SK-N-SH treated with all-trans-retinoic acid at 6 μM for 48 hours (cell line): ENCODE measurements around the gene PTPRN2.

Source experiments
- ATAC-seq: fragments of 200-7000 bp; cut with Tn5 transposase; 3 replicates; pipeline ENCODE4 v1.9.1; 2020; ENCODE audit warnings: mild to moderate bottlenecking, moderate library complexity
- ARNTL ChIP-seq: fragments of 450-650 bp; formaldehyde crosslinking; IDR thresholded peaks from 2 replicates; pipeline ENCODE4 v1.5.0; 2020; ENCODE audit warnings: low read depth, mild to moderate bottlenecking, moderate library complexity, borderline replicate concordance
- BACH2 ChIP-seq: fragments of 250-450 bp; sonication (Bioruptor Pico); IDR thresholded peaks from 2 replicates; pipeline ENCODE4 v1.9.0; 2021; ENCODE audit warnings: mild to moderate bottlenecking, borderline replicate concordance
- CREB5 ChIP-seq: fragments of 250-450 bp; sonication (Bioruptor Pico); IDR thresholded peaks from 2 replicates; pipeline ENCODE4 v1.5.1; 2020; ENCODE audit warnings: low read depth, mild to moderate bottlenecking, moderate library complexity
- CSDC2 ChIP-seq: fragments of 250-450 bp; sonication (Bioruptor Pico); IDR thresholded peaks from 2 replicates; pipeline ENCODE4 v1.5.0; 2020; ENCODE audit warnings: mild to moderate bottlenecking, moderate library complexity
- CSRNP3 ChIP-seq: fragments of 250-450 bp; sonication (Bioruptor Pico); IDR thresholded peaks from 2 replicates; pipeline ENCODE4 v1.5.1; 2021; ENCODE audit warnings: mild to moderate bottlenecking, moderate library complexity
- ESRRG ChIP-seq: fragments of 250-450 bp; sonication (Bioruptor Pico); IDR thresholded peaks from 2 replicates; pipeline ENCODE4 v1.6.1; 2021; ENCODE audit warnings: mild to moderate bottlenecking
- GLIS3 ChIP-seq: fragments of 250-450 bp; sonication (Bioruptor Pico); IDR thresholded peaks from 2 replicates; pipeline ENCODE4 v1.5.0; 2020; ENCODE audit warnings: mild to moderate bottlenecking, moderate library complexity
- ISL1 ChIP-seq: fragments of 250-450 bp; sonication (Bioruptor Pico); IDR thresholded peaks from 2 replicates; pipeline ENCODE4 v2.1.2; 2022; ENCODE audit warnings: mild to moderate bottlenecking, moderate library complexity
- OSR1 ChIP-seq: fragments of 250-450 bp; sonication (Bioruptor Pico); IDR thresholded peaks from 2 replicates; pipeline ENCODE4 v1.8.0; 2022; ENCODE audit warnings: moderate library complexity, mild to moderate bottlenecking, inconsistent platforms
- PPARA ChIP-seq: fragments of 250-450 bp; sonication (Bioruptor Pico); IDR thresholded peaks from 2 replicates; pipeline ENCODE4 v1.5.0; 2020; ENCODE audit warnings: mild to moderate bottlenecking, borderline replicate concordance
- RARB ChIP-seq: fragments of 250-450 bp; sonication (Bioruptor Pico); IDR thresholded peaks from 2 replicates; pipeline ENCODE4 v1.8.0; 2021; ENCODE audit warnings: mild to moderate bottlenecking, moderate library complexity
- TCF4 ChIP-seq: fragments of 250-450 bp; sonication (Bioruptor Pico); IDR thresholded peaks from 2 replicates; pipeline ENCODE4 v1.8.0; 2021; ENCODE audit warnings: mild to moderate bottlenecking, moderate library complexity, borderline replicate concordance
- TOX ChIP-seq: fragments of 250-450 bp; sonication (Bioruptor Pico); IDR thresholded peaks from 2 replicates; pipeline ENCODE4 v1.8.0; 2021; ENCODE audit warnings: mild to moderate bottlenecking, moderate library complexity, borderline replicate concordance
- TSHZ2 ChIP-seq: fragments of 250-450 bp; sonication (Bioruptor Pico); IDR thresholded peaks from 2 replicates; pipeline ENCODE4 v1.5.0; 2020; ENCODE audit warnings: mild to moderate bottlenecking, moderate library complexity
- ZFP3 ChIP-seq: fragments of 250-450 bp; sonication (Bioruptor Pico); IDR thresholded peaks from 2 replicates; pipeline ENCODE4 v1.5.0; 2020; ENCODE audit warnings: mild to moderate bottlenecking, moderate library complexity
- ZFP30 ChIP-seq: fragments of 450-650 bp; formaldehyde crosslinking; IDR thresholded peaks from 2 replicates; pipeline ENCODE4 v1.5.0; 2022; ENCODE audit warnings: mild to moderate bottlenecking, moderate library complexity
- ZNF565 ChIP-seq: fragments of 450-650 bp; formaldehyde crosslinking; conservative IDR thresholded peaks from 2 replicates; pipeline ENCODE4 v1.5.0; 2020; ENCODE audit warnings: low read depth, mild to moderate bottlenecking, moderate library complexity
- ZNF70 ChIP-seq: fragments of 450-650 bp; formaldehyde crosslinking; IDR thresholded peaks from 2 replicates; pipeline ENCODE4 v1.5.0; 2020; ENCODE audit warnings: mild to moderate bottlenecking, moderate library complexity
- ZNF8 ChIP-seq: fragments of 450-650 bp; formaldehyde crosslinking; IDR thresholded peaks from 2 replicates; pipeline ENCODE4 v1.5.0; 2020; ENCODE audit warnings: mild to moderate bottlenecking, moderate library complexity

Gene PTPRN2

GRCh38 chr7:158369290-158369689 is 218.3 kb downstream of the PTPRN2 start:
- TF ChIP-seq ISL1 (CRISPR knock-in tag) (no peak), RARB (CRISPR knock-in tag) (no peak), GLIS3 (CRISPR knock-in tag) (no peak), TCF4 (CRISPR knock-in tag) (no peak), ZNF565 (no peak), ARNTL (CRISPR knock-in tag) (no peak), ESRRG (CRISPR knock-in tag) (no peak), ZFP30 (no peak), ZFP3 (CRISPR knock-in tag) (no peak), PPARA (no peak), CSRNP3 (CRISPR knock-in tag) (no peak), CREB5 (CRISPR knock-in tag) (no peak)
- TF ChIP-seq, all 23 proteins: peak for 0
- ATAC-seq, result no peak

GRCh38 chr7:158368449-158368848 is 219.2 kb downstream of the PTPRN2 start:
- TF ChIP-seq ZNF70, result no peak
- no peak for TF ChIP-seq CSDC2 (CRISPR knock-in tag)
- no peak for TF ChIP-seq TOX
- TF ChIP-seq ESRRG (CRISPR knock-in tag), result no peak
- no peak for TF ChIP-seq CSRNP3 (CRISPR knock-in tag)
- no peak for TF ChIP-seq ZFP3 (CRISPR knock-in tag)
- no peak for TF ChIP-seq TSHZ2 (CRISPR knock-in tag)
- TF ChIP-seq, all 23 proteins: peak for 0
- ATAC-seq, result no peak

GRCh38 chr7:158367634-158367982 is 220.0 kb downstream of the PTPRN2 start:
- TF ChIP-seq OSR1 (no peak), BACH2 (CRISPR knock-in tag) (no peak), CREB5 (CRISPR knock-in tag) (no peak), ZNF8 (no peak), TSHZ2 (CRISPR knock-in tag) (no peak)
- no peak for ATAC-seq
